Measurements from ENCODE around the gene IL31RA.

IL31RA gene

DNA sequence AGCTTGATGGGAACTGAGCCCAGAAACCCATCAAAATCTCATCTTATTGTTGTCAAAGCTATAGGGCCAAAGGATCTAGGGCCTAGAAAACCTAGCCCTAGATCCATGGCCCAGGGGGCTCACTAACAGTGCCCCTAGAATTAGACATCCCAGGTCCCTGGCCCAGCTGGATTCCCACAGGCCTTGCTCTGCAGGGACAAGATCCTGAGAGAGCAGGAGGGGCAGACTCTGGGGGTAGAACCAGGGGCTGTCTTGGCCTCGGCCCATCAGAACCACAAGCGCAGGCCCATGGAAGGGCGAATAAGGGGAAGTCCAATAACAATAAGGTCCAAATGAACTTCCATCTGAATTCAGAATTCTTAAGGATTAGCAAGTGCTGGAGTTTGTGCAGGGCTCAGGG is 74.0 kb downstream of the IL31RA start (continued):
- TF ChIP-seq TOX (CRISPR knock-in tag; IDR thresholded peaks at IDR 0.05; ENCODE audit: borderline replicate concordance) (no peak), PPARA (CRISPR knock-in tag; IDR thresholded peaks at IDR 0.05; ENCODE audit: borderline replicate concordance) (no peak), ARNTL (CRISPR knock-in tag; IDR thresholded peaks at IDR 0.05; ENCODE audit: borderline replicate concordance, low read depth) (no peak), ZNF8 (CRISPR knock-in tag; IDR thresholded peaks at IDR 0.05) (no peak), ZNF565 (CRISPR knock-in tag; conservative IDR thresholded peaks at IDR 0.05; ENCODE audit: low read depth) (no peak), ZNF70 (CRISPR knock-in tag; IDR thresholded peaks at IDR 0.05) (no peak), TCF4 (CRISPR knock-in tag; IDR thresholded peaks at IDR 0.05; ENCODE audit: borderline replicate concordance) (no peak)
- TF ChIP-seq, protein P1, sequence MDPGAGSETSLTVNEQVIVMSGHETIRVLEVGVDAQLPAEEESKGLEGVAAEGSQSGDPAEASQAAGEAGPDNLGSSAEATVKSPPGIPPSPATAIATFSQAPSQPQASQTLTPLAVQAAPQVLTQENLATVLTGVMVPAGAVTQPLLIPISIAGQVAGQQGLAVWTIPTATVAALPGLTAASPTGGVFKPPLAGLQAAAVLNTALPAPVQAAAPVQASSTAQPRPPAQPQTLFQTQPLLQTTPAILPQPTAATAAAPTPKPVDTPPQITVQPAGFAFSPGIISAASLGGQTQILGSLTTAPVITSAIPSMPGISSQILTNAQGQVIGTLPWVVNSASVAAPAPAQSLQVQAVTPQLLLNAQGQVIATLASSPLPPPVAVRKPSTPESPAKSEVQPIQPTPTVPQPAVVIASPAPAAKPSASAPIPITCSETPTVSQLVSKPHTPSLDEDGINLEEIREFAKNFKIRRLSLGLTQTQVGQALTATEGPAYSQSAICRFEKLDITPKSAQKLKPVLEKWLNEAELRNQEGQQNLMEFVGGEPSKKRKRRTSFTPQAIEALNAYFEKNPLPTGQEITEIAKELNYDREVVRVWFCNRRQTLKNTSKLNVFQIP (CRISPR knock-in tag; IDR thresholded peaks at IDR 0.05; ENCODE audit: borderline replicate concordance, low read depth) = no peak

DNA sequence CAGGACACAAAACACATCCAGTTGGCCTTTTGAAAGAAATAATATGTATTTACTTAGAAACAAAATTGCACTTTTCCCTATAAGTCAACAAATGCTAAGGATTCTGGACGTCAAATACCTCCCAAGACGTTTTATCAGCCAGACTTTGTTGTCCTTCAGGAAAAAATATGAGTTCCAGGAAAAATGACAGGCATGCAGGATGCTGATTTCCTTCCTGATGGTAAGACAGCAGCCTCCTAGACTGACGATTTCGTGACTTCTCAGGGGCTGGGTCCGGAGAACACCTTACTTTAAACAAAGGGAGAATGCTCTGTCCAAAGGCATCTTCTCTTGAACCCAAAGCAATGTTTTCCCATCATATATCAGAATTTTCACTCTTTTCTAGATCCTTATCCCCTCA is 74.6 kb downstream of the IL31RA start:
- TF ChIP-seq RARB (CRISPR knock-in tag; IDR thresholded peaks at IDR 0.05) (no peak), ZFP3 (CRISPR knock-in tag; IDR thresholded peaks at IDR 0.05) (no peak), ZNF70 (CRISPR knock-in tag; IDR thresholded peaks at IDR 0.05) (no peak), ZNF8 (CRISPR knock-in tag; IDR thresholded peaks at IDR 0.05) (no peak), ZC3H10 (CRISPR knock-in tag; IDR thresholded peaks at IDR 0.05) (no peak), ARNTL (CRISPR knock-in tag; IDR thresholded peaks at IDR 0.05; ENCODE audit: borderline replicate concordance, low read depth) (no peak)
- TF ChIP-seq, protein P2, sequence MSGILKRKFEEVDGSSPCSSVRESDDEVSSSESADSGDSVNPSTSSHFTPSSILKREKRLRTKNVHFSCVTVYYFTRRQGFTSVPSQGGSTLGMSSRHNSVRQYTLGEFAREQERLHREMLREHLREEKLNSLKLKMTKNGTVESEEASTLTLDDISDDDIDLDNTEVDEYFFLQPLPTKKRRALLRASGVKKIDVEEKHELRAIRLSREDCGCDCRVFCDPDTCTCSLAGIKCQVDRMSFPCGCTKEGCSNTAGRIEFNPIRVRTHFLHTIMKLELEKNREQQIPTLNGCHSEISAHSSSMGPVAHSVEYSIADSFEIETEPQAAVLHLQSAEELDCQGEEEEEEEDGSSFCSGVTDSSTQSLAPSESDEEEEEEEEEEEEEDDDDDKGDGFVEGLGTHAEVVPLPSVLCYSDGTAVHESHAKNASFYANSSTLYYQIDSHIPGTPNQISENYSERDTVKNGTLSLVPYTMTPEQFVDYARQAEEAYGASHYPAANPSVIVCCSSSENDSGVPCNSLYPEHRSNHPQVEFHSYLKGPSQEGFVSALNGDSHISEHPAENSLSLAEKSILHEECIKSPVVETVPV (CRISPR knock-in tag; IDR thresholded peaks at IDR 0.05) = no peak
- ATAC-seq = no peak

DNA sequence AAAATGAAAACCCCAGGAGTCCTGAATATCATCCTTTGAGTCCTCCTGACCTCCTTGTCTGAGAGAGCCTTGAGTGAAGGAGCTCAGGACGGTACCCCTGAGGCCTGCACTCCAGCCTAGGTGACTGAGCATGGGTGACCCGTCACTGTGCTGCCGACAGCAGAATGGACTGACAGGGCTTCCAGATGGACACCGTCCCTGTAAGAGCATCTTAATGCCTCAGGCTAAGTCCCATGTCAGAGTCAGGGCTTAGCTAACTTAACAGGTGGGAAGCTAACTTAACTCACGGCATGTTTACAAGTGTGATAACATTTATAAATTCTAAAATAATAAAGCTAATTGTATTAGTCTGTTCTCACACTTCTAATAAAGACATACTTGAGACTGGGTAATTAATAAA is 75.3 kb downstream of the IL31RA start:
- TF ChIP-seq, protein P2 (CRISPR knock-in tag; IDR thresholded peaks at IDR 0.05) = no peak
- TF ChIP-seq ESRRG (CRISPR knock-in tag; IDR thresholded peaks at IDR 0.05) (no peak), TOX (CRISPR knock-in tag; IDR thresholded peaks at IDR 0.05; ENCODE audit: borderline replicate concordance) (no peak), ARNTL (CRISPR knock-in tag; IDR thresholded peaks at IDR 0.05; ENCODE audit: borderline replicate concordance, low read depth) (no peak), ZNF8 (CRISPR knock-in tag; IDR thresholded peaks at IDR 0.05) (no peak), RARB (CRISPR knock-in tag; IDR thresholded peaks at IDR 0.05) (no peak), CSDC2 (CRISPR knock-in tag; IDR thresholded peaks at IDR 0.05) (no peak), TCF4 (CRISPR knock-in tag; IDR thresholded peaks at IDR 0.05; ENCODE audit: borderline replicate concordance) (no peak), ZC3H10 (CRISPR knock-in tag; IDR thresholded peaks at IDR 0.05) (no peak), OSR1 (CRISPR knock-in tag; IDR thresholded peaks at IDR 0.05) (no peak), SNAI2 (CRISPR knock-in tag; IDR thresholded peaks at IDR 0.05) (no peak), ZNF70 (CRISPR knock-in tag; IDR thresholded peaks at IDR 0.05) (no peak)
- TF ChIP-seq, protein P3, sequence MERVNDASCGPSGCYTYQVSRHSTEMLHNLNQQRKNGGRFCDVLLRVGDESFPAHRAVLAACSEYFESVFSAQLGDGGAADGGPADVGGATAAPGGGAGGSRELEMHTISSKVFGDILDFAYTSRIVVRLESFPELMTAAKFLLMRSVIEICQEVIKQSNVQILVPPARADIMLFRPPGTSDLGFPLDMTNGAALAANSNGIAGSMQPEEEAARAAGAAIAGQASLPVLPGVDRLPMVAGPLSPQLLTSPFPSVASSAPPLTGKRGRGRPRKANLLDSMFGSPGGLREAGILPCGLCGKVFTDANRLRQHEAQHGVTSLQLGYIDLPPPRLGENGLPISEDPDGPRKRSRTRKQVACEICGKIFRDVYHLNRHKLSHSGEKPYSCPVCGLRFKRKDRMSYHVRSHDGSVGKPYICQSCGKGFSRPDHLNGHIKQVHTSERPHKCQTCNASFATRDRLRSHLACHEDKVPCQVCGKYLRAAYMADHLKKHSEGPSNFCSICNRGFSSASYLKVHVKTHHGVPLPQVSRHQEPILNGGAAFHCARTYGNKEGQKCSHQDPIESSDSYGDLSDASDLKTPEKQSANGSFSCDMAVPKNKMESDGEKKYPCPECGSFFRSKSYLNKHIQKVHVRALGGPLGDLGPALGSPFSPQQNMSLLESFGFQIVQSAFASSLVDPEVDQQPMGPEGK (CRISPR knock-in tag; IDR thresholded peaks at IDR 0.05; ENCODE audit: borderline replicate concordance) = no peak
- TF ChIP-seq, protein P1 (CRISPR knock-in tag; IDR thresholded peaks at IDR 0.05; ENCODE audit: borderline replicate concordance, low read depth) = no peak
- TF ChIP-seq, protein P4, sequence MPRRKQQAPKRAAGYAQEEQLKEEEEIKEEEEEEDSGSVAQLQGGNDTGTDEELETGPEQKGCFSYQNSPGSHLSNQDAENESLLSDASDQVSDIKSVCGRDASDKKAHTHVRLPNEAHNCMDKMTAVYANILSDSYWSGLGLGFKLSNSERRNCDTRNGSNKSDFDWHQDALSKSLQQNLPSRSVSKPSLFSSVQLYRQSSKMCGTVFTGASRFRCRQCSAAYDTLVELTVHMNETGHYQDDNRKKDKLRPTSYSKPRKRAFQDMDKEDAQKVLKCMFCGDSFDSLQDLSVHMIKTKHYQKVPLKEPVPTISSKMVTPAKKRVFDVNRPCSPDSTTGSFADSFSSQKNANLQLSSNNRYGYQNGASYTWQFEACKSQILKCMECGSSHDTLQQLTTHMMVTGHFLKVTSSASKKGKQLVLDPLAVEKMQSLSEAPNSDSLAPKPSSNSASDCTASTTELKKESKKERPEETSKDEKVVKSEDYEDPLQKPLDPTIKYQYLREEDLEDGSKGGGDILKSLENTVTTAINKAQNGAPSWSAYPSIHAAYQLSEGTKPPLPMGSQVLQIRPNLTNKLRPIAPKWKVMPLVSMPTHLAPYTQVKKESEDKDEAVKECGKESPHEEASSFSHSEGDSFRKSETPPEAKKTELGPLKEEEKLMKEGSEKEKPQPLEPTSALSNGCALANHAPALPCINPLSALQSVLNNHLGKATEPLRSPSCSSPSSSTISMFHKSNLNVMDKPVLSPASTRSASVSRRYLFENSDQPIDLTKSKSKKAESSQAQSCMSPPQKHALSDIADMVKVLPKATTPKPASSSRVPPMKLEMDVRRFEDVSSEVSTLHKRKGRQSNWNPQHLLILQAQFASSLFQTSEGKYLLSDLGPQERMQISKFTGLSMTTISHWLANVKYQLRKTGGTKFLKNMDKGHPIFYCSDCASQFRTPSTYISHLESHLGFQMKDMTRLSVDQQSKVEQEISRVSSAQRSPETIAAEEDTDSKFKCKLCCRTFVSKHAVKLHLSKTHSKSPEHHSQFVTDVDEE (CRISPR knock-in tag; IDR thresholded peaks at IDR 0.05) = no peak
- ATAC-seq = no peak
